Tibial artery (tissue), 4 donors: ENCODE measurements around the gene PLCG2.

Experiments used
- DNase-seq, 2 donors: peaks; one replicate each; pipeline ENCODE4 v3.0.0-alpha.2; 2019
- H3K27ac ChIP-seq, 2 donors: fragments of 200-600 bp; sonication (generic) in 1 of 2; 1 replicate in 1 of 2; 2 replicates in 1 of 2; pipeline ENCODE4 v1.5.1; 2018 to 2019; ENCODE audit warnings: mild to moderate bottlenecking in 1 of 2
- H3K27me3 ChIP-seq, 2 donors: fragments of 200-600 bp; sonication (generic) in 1 of 2; one replicate each; pipeline versions ENCODE4 v1.5.1 to v1.6.0; 2016 to 2019
- H3K36me3 ChIP-seq, 3 donors: fragments of 200-600 bp; sonication (generic) in 2 of 3; one replicate each; pipeline ENCODE4 v1.5.1; 2016 to 2019; ENCODE audit warnings: mild to moderate bottlenecking in 2 of 3
- H3K4me1 ChIP-seq, 4 donors: fragments of 200-600 bp; sonication (generic) in 2 of 4; 1 replicate in 3 of 4; 2 replicates in 1 of 4; pipeline ENCODE4 v1.5.1; 2016 to 2019
- H3K4me3 ChIP-seq, 2 donors: fragments of 200-600 bp; sonication (generic) in 1 of 2; 1 replicate in 1 of 2; 2 replicates in 1 of 2; pipeline ENCODE4 v1.5.1; 2018 to 2019; ENCODE audit warnings: mild to moderate bottlenecking in 2 of 2
- H3K9me3 ChIP-seq, 3 donors: fragments of 200-600 bp; sonication (generic) in 1 of 3; one replicate each; pipeline ENCODE4 v1.5.1; 2016 to 2019
- CTCF ChIP-seq, 2 experiments: fragments of 200-600 bp in 1 of 2; fragments of 450-650 bp in 1 of 2; IDR thresholded peaks; one replicate each; pipeline ENCODE4 v1.5.1; 2017 to 2019; ENCODE audit warnings: antibody characterized with exemption in 2 of 2, mild to moderate bottlenecking in 1 of 2, moderate library complexity in 1 of 2
- intact Hi-C: fragments of 100-400 bp; cut with DNase I; formaldehyde crosslinking; loops from one replicate; pipeline ENCODE4 v1.15.0; 2023; ENCODE audit warnings: low total_unique reads

Gene PLCG2

GRCh38 chr16:81809567-81809966 is 30.5 kb downstream of the PLCG2 start:
- Histone ChIP-seq H3K9me3 (peaks cover 0 to 6% (median 0%) of the 10 kb centered on the region in 3 donors), H3K36me3 (no peaks in the 10 kb centered on the region), H3K4me3 (no peak overlapping the region), H3K27me3 (no peaks in the 10 kb centered on the region), H3K27ac (no peak overlapping the region), H3K4me1 (no peaks in the 10 kb centered on the region)
- DNase-seq = no peak
- intact Hi-C loops = no loop called here
- no peak for TF ChIP-seq CTCF (IDR thresholded peaks at IDR 0.05)

GRCh38 chr16:81810361-81810760 is 31.3 kb downstream of the PLCG2 start:
- no peak overlapping the region for H3K4me3 ChIP-seq
- no peak overlapping the region for H3K27ac ChIP-seq
- H3K36me3 ChIP-seq = no peaks in the 10 kb centered on the region
- intact Hi-C loops = no loop called here
- TF ChIP-seq CTCF (IDR thresholded peaks at IDR 0.05) = no peak
- H3K9me3 ChIP-seq = peaks cover 0 to 6% (median 0%) of the 10 kb centered on the region in 3 donors
- no peaks in the 10 kb centered on the region for H3K27me3 ChIP-seq
- no peaks in the 10 kb centered on the region for H3K4me1 ChIP-seq
- no peak for DNase-seq

GRCh38 chr16:81810894-81811538 is 31.9 kb downstream of the PLCG2 start:
- H3K27ac ChIP-seq = no peak overlapping the region
- no peaks in the 10 kb centered on the region for H3K27me3 ChIP-seq
- H3K9me3 ChIP-seq = peaks cover 0 to 6% (median 0%) of the 10 kb centered on the region in 3 donors
- no peak for TF ChIP-seq CTCF (IDR thresholded peaks at IDR 0.05)
- no peaks in the 10 kb centered on the region for H3K36me3 ChIP-seq
- no peak for DNase-seq
- no peaks in the 10 kb centered on the region for H3K4me1 ChIP-seq
- intact Hi-C loops = no loop called here
- no peak overlapping the region for H3K4me3 ChIP-seq

- no peak for TF ChIP-seq CTCF (IDR thresholded peaks at IDR 0.05)
- H3K4me1 ChIP-seq = no peaks in the 10 kb centered on the region
- no peaks in the 10 kb centered on the region for H3K27me3 ChIP-seq
- H3K36me3 ChIP-seq = no peaks in the 10 kb centered on the region
- H3K4me3 ChIP-seq = no peak overlapping the region
- peaks cover 0 to 6% (median 0%) of the 10 kb centered on the region in 3 donors for H3K9me3 ChIP-seq
- H3K27ac ChIP-seq = no peak overlapping the region
- intact Hi-C loops = no loop called here
- no peak for DNase-seq
These were observed 34.6 kb downstream of the PLCG2 start for GRCh38 chr16:81813648-81814047.

- H3K36me3 ChIP-seq = no peaks in the 10 kb centered on the region
- DNase-seq = no peak
- intact Hi-C loops = no loop called here
- peaks cover 0 to 6% (median 0%) of the 10 kb centered on the region in 3 donors for H3K9me3 ChIP-seq
- no peaks in the 10 kb centered on the region for H3K27me3 ChIP-seq
- H3K4me1 ChIP-seq = no peaks in the 10 kb centered on the region
- no peak for TF ChIP-seq CTCF (IDR thresholded peaks at IDR 0.05)
- H3K4me3 ChIP-seq = no peak overlapping the region
- H3K27ac ChIP-seq = no peak overlapping the region
These were observed 35.8 kb downstream of the PLCG2 start for GRCh38 chr16:81814751-81815428.
